Prostate gland (tissue), 2 donors: Measurements from ENCODE around the gene C14orf132.
"Not testable (repeated sequence)": the region's sequence is repeated elsewhere in the genome, so short reads cannot be mapped to it uniquely, and the experiment has no call there.

ENCODE experiments used
- POLR2A ChIP-seq: fragments of 450-650 bp; IDR thresholded peaks from one replicate; pipeline ENCODE4 v1.6.1; 2016; ENCODE audit warnings: antibody characterized with exemption, mild to moderate bottlenecking
- POLR2AphosphoS5 ChIP-seq: sonication (generic); formaldehyde crosslinking; IDR thresholded peaks from one replicate; pipeline ENCODE4 v1.6.1; 2017; ENCODE audit warnings: antibody characterized with exemption
- TF ChIP-seq, protein P1 (sequence below), 4 experiments: fragments of 200-600 bp in 2 of 4; fragments of 450-650 bp in 2 of 4; sonication (generic) in 2 of 4; IDR thresholded peaks; 1 replicate in 3 of 4; 2 replicates in 1 of 4; pipeline ENCODE4 v1.5.1; 2016 to 2019; ENCODE audit warnings: antibody characterized with exemption in 4 of 4, mild to moderate bottlenecking in 2 of 4, moderate library complexity in 2 of 4

DNA sequence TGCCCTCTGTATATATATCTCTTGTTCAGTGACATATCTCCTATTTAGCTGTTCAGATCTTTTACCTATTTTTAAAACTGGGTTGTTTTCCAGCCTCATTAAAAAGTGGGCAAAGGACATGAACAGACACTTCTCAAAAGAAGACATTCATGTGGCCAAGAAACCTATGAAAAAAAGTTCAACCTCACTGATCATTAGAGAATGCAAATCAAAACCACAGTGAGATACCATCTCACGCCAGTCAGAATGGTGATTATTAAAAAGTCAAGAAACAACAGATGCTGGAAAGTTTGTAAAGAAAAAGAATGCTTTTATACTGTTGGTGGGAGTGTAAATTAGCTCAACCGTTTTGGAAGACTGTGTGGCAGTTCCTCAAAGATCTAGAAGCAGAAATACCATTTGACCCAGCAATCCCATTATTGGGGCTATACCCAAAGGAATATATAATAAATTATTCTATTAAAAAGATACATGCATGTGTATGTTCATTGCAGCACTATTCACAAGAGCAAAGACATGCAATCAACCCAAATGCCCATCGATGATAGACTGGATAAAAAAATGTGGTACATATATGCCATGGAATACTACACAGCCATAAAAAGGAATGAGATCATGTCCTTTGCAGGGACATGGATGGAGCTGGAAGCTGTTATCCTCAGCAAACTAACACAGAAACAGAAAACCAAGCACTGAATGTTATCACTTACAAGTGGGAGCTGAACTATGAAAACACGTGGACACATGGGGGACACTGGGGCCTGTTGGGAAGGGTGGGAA, 34.3 kb downstream of the C14orf132 start:
- TF ChIP-seq, protein P1, sequence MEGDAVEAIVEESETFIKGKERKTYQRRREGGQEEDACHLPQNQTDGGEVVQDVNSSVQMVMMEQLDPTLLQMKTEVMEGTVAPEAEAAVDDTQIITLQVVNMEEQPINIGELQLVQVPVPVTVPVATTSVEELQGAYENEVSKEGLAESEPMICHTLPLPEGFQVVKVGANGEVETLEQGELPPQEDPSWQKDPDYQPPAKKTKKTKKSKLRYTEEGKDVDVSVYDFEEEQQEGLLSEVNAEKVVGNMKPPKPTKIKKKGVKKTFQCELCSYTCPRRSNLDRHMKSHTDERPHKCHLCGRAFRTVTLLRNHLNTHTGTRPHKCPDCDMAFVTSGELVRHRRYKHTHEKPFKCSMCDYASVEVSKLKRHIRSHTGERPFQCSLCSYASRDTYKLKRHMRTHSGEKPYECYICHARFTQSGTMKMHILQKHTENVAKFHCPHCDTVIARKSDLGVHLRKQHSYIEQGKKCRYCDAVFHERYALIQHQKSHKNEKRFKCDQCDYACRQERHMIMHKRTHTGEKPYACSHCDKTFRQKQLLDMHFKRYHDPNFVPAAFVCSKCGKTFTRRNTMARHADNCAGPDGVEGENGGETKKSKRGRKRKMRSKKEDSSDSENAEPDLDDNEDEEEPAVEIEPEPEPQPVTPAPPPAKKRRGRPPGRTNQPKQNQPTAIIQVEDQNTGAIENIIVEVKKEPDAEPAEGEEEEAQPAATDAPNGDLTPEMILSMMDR (IDR thresholded peaks at IDR 0.05) = not testable (repeated sequence)
- not testable (repeated sequence) for TF ChIP-seq POLR2A, POLR2AphosphoS5
